PFSK-1 (cell line): ENCODE results near the gene MMP3.

ENCODE experiments used
- FOXP2 ChIP-seq: optimal IDR thresholded peaks from 2 replicates; pipeline ENCODE3; 2011; ENCODE audit warnings: borderline replicate concordance, control low read depth, inconsistent platforms; ENCODE audit not compliant: insufficient read depth; ENCODE audit errors: extremely low read length, extremely low read depth
- POLR2AphosphoS5 ChIP-seq: IDR thresholded peaks from 2 replicates; pipeline ENCODE4 v1.6.1; 2012; ENCODE audit warnings: low read depth, mild to moderate bottlenecking, control low read depth, low read length, moderate library complexity
- REST ChIP-seq, 2 experiments: IDR thresholded peaks; 2 replicates each; pipeline versions ENCODE4 v1.6.1 to v1.8.0; 2011 to 2012; ENCODE audit warnings: low read depth in 2 of 2, low read length in 2 of 2, control low read depth in 1 of 2, inconsistent platforms in 1 of 2, mild to moderate bottlenecking in 1 of 2, moderate library complexity in 1 of 2; ENCODE audit not compliant: insufficient read depth in 1 of 2
- SIN3A ChIP-seq: IDR thresholded peaks from 2 replicates; pipeline ENCODE4 v1.6.1; 2012; ENCODE audit warnings: mild to moderate bottlenecking, low read length, moderate library complexity, borderline replicate concordance; ENCODE audit not compliant: insufficient read depth
- TAF1 ChIP-seq: IDR thresholded peaks from 2 replicates; pipeline ENCODE4 v1.6.1; 2012; ENCODE audit warnings: low read length, control low read depth, borderline replicate concordance; ENCODE audit not compliant: insufficient read depth

MMP3 gene

GRCh38 chr11:102819491-102819890 lies 23.9 kb downstream of the MMP3 start:
- TF ChIP-seq POLR2AphosphoS5: no peak
- no peak for TF ChIP-seq REST (IDR thresholded peaks at IDR 0.05; ENCODE audit: insufficient read depth in 1 of 2, low read depth in 2 of 2, low read length in 2 of 2)
- TF ChIP-seq TAF1: no peak
- no peak for TF ChIP-seq FOXP2
- no peak for TF ChIP-seq SIN3A

- TF ChIP-seq TAF1 (no peak), POLR2AphosphoS5 (no peak), REST (IDR thresholded peaks at IDR 0.05; ENCODE audit: insufficient read depth in 1 of 2, low read depth in 2 of 2, low read length in 2 of 2) (no peak), SIN3A (no peak), FOXP2 (no peak)
These were observed 29.9 kb downstream of the MMP3 start for GRCh38 chr11:102813484-102813883.

- TF ChIP-seq REST (IDR thresholded peaks at IDR 0.05; ENCODE audit: insufficient read depth in 1 of 2, low read depth in 2 of 2, low read length in 2 of 2) (no peak), SIN3A (no peak)
These were observed 31.2 kb downstream of the MMP3 start for GRCh38 chr11:102812188-102812587.

GRCh38 chr11:102810950-102811660 lies 32.3 kb downstream of the MMP3 start:
- TF ChIP-seq TAF1 (no peak), FOXP2 (no peak), REST (IDR thresholded peaks at IDR 0.05; ENCODE audit: insufficient read depth in 1 of 2, low read depth in 2 of 2, low read length in 2 of 2) (no peak), SIN3A (no peak), POLR2AphosphoS5 (no peak)

GRCh38 chr11:102809971-102810370 lies 33.4 kb downstream of the MMP3 start:
- TF ChIP-seq SIN3A (no peak), TAF1 (no peak), POLR2AphosphoS5 (no peak), FOXP2 (no peak), REST (IDR thresholded peaks at IDR 0.05; ENCODE audit: insufficient read depth in 1 of 2, low read depth in 2 of 2, low read length in 2 of 2) (no peak)
